Esophagus muscularis mucosa (tissue), 4 donors: ENCODE results near the gene PXDN. TPM values are rescaled to one million over a fixed set of nuclear protein-coding genes. Genes with fewer than 3 reads are reported as not detected.
A peak's percentile ranks its signal among the peaks of the same experiment; 100 is the strongest.

Experiments used
- DNase-seq: peaks from one replicate; pipeline ENCODE4 v3.0.0-alpha.2; 2017; ENCODE audit errors: extremely low spot score
- H3K27ac ChIP-seq, 4 donors: fragments of 200-600 bp; sonication (generic); replicated peaks in 1 of 4; 1 replicate in 3 of 4; 2 replicates in 1 of 4; pipeline ENCODE4 v1.5.1; 2016 to 2019; ENCODE audit warnings: mild to moderate bottlenecking in 1 of 4
- H3K27me3 ChIP-seq, 4 donors: fragments of 200-600 bp; sonication (generic); one replicate each; pipeline versions ENCODE4 v1.5.1 to v1.6.0; 2016 to 2019
- H3K36me3 ChIP-seq, 4 donors: fragments of 200-600 bp; sonication (generic); one replicate each; pipeline ENCODE4 v1.5.1; 2016 to 2019
- H3K4me1 ChIP-seq, 4 donors: fragments of 200-600 bp; sonication (generic); one replicate each; pipeline ENCODE4 v1.5.1; 2016 to 2019
- H3K4me3 ChIP-seq, 4 donors: fragments of 200-600 bp; sonication (generic); 1 replicate in 2 of 4; 2 replicates in 2 of 4; pipeline ENCODE4 v1.5.1; 2016 to 2019; ENCODE audit warnings: mild to moderate bottlenecking in 4 of 4, moderate library complexity in 1 of 4
- H3K9me3 ChIP-seq, 4 donors: fragments of 200-600 bp; sonication (generic); 1 replicate in 3 of 4; 2 replicates in 1 of 4; pipeline ENCODE4 v1.5.1; 2016 to 2019
- EP300 ChIP-seq: sonication (generic); formaldehyde crosslinking; IDR thresholded peaks from one replicate; pipeline ENCODE4 v1.6.1; 2017; ENCODE audit warnings: antibody characterized with exemption
- POLR2A ChIP-seq: fragments of 450-650 bp; IDR thresholded peaks from one replicate; pipeline ENCODE4 v1.6.1; 2017; ENCODE audit warnings: antibody characterized with exemption, moderate library complexity, mild to moderate bottlenecking, low read depth
- POLR2AphosphoS5 ChIP-seq, 2 donors: sonication (generic); formaldehyde crosslinking; IDR thresholded peaks; one replicate each; pipeline ENCODE4 v1.6.1; 2017; ENCODE audit warnings: antibody characterized with exemption in 2 of 2
- WGBS: methylation state at CpG from one replicate; pipeline ENCODE4 v1.1.5; 2018; 5-methylcytosine and 5-hydroxymethylcytosine counted together
- intact Hi-C: fragments of 100-400 bp; cut with DNase I; formaldehyde crosslinking; loops from one replicate; pipeline ENCODE4 v1.15.1; 2023
- total RNA-seq, 4 donors: library from RNA; depleted of rRNA; stranded (reverse); fragments of >200 nt; gene quantifications; one replicate each; pipeline versions ENCODE4 v1.1.0 to v1.2.1, GENCODE V29; 2016
- TF ChIP-seq, protein P1 (sequence below), 3 experiments: fragments of 200-600 bp in 2 of 3; fragments of 450-650 bp in 1 of 3; sonication (generic) in 2 of 3; IDR thresholded peaks; one replicate each; pipeline ENCODE4 v1.5.1; 2017 to 2019; ENCODE audit warnings: antibody characterized with exemption in 3 of 3, mild to moderate bottlenecking in 2 of 3, moderate library complexity in 1 of 3

The PXDN gene
- total RNA-seq, 4 donors from 2014 or later: 19.9 to 81.6 (median 50.1) TPM

DNA sequence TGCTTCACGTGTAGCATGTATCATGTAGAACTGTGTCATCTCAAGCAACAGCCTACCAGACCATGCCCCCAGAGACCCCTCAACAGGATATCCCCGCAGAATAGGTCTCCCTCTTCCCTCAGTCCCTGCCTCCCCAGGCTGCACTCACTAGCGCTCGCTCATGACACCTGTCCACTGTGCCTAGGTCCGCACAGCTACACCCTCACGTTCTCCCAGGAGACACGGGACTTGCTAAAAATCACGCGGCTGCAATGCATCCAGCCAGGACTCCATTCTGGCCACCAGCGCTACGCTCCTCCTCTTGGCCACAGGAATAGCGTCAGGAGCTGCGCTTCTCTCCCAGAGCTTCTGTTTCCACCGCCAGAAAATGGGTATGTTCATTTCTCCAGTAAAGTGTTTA lies 2.5 kb downstream of the PXDN start:
- Histone ChIP-seq H3K36me3 (no peaks in the 10 kb centered on the region), H3K27me3 (no peaks in the 10 kb centered on the region), H3K4me3 (no peak overlapping the region), H3K9me3 (no peaks in the 10 kb centered on the region), H3K27ac (peak overlapping the region; percentile 93 to 100 (median 97)), H3K4me1 (peaks cover 31 to 74% (median 66%) of the 10 kb centered on the region in 4 donors)
- intact Hi-C loops: loop anchor here (2.0 kb wide), 1 partner anchor 65 kb away; no protein-coding TSS in a partner anchor
- TF ChIP-seq POLR2A: no peak
- TF ChIP-seq EP300: no peak
- TF ChIP-seq, protein P1, sequence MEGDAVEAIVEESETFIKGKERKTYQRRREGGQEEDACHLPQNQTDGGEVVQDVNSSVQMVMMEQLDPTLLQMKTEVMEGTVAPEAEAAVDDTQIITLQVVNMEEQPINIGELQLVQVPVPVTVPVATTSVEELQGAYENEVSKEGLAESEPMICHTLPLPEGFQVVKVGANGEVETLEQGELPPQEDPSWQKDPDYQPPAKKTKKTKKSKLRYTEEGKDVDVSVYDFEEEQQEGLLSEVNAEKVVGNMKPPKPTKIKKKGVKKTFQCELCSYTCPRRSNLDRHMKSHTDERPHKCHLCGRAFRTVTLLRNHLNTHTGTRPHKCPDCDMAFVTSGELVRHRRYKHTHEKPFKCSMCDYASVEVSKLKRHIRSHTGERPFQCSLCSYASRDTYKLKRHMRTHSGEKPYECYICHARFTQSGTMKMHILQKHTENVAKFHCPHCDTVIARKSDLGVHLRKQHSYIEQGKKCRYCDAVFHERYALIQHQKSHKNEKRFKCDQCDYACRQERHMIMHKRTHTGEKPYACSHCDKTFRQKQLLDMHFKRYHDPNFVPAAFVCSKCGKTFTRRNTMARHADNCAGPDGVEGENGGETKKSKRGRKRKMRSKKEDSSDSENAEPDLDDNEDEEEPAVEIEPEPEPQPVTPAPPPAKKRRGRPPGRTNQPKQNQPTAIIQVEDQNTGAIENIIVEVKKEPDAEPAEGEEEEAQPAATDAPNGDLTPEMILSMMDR (IDR thresholded peaks at IDR 0.05): no peak
- no peak for TF ChIP-seq POLR2AphosphoS5 (IDR thresholded peaks at IDR 0.05)
- 94% methylated on average over 13 of the region's 14 CpGs for WGBS
- no peak for DNase-seq

DNA sequence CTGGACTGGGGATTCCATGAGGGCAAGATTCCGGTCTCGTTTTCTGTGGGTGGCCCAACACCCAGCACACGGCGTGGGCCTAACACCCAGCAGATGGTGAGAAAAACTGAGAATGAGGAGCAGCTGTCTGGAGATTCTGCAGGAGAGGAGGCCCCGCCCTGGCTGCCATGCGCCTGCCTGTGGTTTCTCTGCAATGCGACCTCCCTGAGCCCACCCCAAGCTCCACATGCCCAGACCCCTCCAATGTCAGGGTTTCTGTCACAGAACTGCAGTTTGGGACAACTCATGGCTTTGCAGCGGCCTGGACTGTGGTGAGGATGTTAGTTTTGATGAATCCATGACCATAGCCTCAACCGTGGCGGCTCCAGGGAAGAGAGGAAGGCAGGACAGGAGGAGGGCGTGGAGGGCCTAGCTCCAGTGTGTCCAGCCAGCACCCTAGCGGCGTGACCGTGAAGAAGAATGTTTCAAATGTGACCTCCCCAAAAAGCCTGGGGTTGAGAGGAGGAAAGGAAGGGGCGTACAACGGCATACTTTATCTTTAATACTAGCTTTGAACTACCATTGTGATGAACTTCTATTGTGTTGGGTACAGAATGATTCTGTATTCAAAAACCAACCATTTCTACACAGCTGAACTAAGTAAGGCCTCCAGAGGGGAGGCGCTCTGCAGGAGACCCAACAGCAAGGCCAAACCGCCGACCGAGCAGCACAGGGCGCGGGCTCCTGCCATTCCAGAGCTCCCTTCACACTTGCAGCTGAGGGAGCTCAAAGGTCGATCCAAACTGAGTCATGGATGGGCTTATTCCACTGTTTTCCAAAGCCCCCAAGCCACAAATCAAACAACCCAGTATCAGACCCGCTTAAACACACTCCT lies 3.4 kb downstream of the PXDN start:
- WGBS: 96% methylated on average over 16 of the region's 24 CpGs
- no peak for DNase-seq
- no peaks in the 10 kb centered on the region for H3K36me3 ChIP-seq
- intact Hi-C loops: no loop called here
- no peak overlapping the region for H3K4me3 ChIP-seq
- no peaks in the 10 kb centered on the region for H3K9me3 ChIP-seq
- H3K4me1 ChIP-seq: peaks cover 39 to 77% (median 69%) of the 10 kb centered on the region in 4 donors
- peak overlapping the region; percentile 13 to 99 (median 66) for H3K27ac ChIP-seq
- H3K27me3 ChIP-seq: no peaks in the 10 kb centered on the region
- TF ChIP-seq POLR2A: no peak
- TF ChIP-seq POLR2AphosphoS5 (IDR thresholded peaks at IDR 0.05): no peak
- TF ChIP-seq, protein P1 (IDR thresholded peaks at IDR 0.05): no peak
- TF ChIP-seq EP300: no peak

DNA sequence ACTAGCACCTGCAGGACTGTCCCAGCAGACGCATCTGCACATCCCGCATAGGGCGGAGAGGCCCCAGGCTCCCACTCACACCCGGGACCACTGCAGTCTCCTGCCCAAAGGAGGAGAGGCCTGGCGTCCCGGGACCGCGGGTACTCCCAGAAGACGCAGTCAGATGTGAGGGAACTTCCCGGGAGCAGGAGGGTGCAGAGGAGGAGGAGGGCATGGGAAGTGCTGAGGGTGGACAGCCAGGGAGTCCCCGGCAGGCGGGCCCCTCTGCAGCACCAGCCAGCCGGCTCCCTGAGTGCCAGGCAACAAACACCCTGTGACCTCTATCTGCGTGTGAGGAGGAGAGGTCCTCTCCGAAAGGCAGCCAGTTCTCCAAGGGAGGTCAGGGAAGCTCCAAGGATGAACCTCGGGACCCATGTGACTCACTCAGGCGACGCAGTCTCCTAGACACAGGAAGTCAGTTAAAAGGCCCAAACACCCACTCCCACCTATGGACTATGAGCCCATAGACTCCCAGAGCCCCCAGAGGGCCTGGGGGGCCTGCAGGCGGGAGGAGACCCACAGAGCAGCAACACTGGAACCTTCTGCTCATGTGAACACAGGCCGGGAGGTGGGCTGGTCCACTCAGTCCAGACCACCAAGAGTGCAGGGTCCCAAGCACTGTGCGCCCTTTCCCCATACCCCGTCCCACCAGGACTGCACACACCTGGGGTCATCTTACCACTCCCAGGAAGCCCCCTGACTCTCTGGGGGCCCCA lies 4.2 kb downstream of the PXDN start:
- WGBS: 65% methylated on average over 22 of the region's 22 CpGs
- no peaks in the 10 kb centered on the region for H3K36me3 ChIP-seq
- H3K4me3 ChIP-seq: no peak overlapping the region
- TF ChIP-seq POLR2A (no peak), EP300 (no peak), POLR2AphosphoS5 (IDR thresholded peaks at IDR 0.05) (no peak)
- TF ChIP-seq, protein P1 (IDR thresholded peaks at IDR 0.05): no peak
- H3K4me1 ChIP-seq: peaks cover 33 to 70% (median 63%) of the 10 kb centered on the region in 4 donors
- no peak for DNase-seq
- H3K27ac ChIP-seq: peak overlapping the region; percentile 39 to 99 (median 75)
- intact Hi-C loops: no loop called here
- peaks cover 0 to 4% (median 0%) of the 10 kb centered on the region in 4 donors for H3K9me3 ChIP-seq
- no peaks in the 10 kb centered on the region for H3K27me3 ChIP-seq

DNA sequence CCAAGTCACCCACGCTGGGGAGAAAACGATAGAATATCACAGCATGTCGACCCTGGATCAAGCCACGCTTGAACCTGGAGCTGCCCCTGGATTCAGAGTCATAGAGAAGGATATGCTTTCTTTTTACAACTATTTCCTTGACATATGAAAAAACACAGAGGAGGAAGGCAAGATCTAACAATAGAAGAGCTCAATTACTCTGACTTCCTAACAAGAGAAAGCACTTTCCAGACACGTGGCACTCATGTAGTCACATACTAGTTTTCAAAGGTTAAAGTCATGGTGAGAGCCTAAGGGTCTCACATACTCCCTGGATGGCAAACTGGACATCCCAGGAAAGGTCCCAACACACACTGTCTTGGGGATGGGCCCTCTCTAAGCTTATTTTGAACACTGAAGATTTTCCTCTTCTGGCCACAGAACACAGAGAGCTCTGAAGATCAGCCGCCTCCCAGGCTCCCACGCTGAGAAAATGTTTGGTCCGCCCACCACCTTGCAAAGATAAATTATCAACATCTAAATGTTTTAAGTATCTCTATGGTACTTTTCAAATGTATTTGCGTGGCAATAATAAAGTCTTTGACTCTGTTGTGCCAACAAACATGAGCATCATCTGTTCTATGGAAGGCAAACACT lies 4.9 kb downstream of the PXDN start:
- DNase-seq: no peak
- H3K27ac ChIP-seq: peak overlapping the region; percentile 39 to 99 (median 75)
- H3K36me3 ChIP-seq: no peaks in the 10 kb centered on the region
- WGBS: 74% methylated on average over 9 of the region's 9 CpGs
- intact Hi-C loops: no loop called here
- TF ChIP-seq EP300 (no peak), POLR2A (no peak), POLR2AphosphoS5 (IDR thresholded peaks at IDR 0.05) (no peak)
- TF ChIP-seq, protein P1 (IDR thresholded peaks at IDR 0.05): no peak
- H3K27me3 ChIP-seq: no peaks in the 10 kb centered on the region
- H3K4me3 ChIP-seq: no peak overlapping the region
- H3K9me3 ChIP-seq: peaks cover 0 to 4% (median 0%) of the 10 kb centered on the region in 4 donors
- H3K4me1 ChIP-seq: peaks cover 31 to 63% (median 56%) of the 10 kb centered on the region in 4 donors
